Epithelial cell of esophagus (primary cell): ENCODE measurements around the gene FBF1.
A peak's percentile ranks its signal among the peaks of the same experiment; 100 is the strongest.

Source experiments
- DNase-seq: peaks from one replicate; pipeline ENCODE4 v3.0.0; 2010; ENCODE audit warnings: low read depth
- H3K4me3 ChIP-seq: 2 replicates; pipeline ENCODE4 v1.5.1; 2011; ENCODE audit warnings: mild to moderate bottlenecking, low read length, control low read depth
- TF ChIP-seq, protein P1 (sequence below): IDR thresholded peaks from 2 replicates; pipeline ENCODE4 v1.5.1; 2011; ENCODE audit warnings: low read depth, mild to moderate bottlenecking, low read length, control low read depth, inconsistent platforms; ENCODE audit not compliant: insufficient read depth; ENCODE audit errors: missing control alignments

The FBF1 gene

DNA sequence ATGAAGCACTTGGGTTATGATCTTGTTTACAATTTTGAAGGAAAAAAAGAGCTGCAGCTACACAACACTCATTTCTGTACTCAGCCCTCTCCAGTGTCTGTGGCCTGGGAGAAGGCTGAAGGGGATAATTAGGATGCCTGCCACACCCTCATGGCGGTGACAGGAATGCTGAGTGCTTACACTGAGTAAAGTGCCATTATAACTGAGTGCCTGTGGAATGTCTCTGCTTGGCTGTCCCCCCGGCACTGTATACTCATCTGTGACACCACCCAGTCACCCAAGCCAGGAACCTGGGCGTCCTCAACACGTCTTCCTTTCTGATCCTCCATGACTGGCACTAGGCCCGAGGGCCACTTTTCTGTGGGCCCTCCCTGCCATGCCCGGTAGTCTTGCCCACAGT lies 32.6 kb downstream of the FBF1 start:
- TF ChIP-seq, protein P1, sequence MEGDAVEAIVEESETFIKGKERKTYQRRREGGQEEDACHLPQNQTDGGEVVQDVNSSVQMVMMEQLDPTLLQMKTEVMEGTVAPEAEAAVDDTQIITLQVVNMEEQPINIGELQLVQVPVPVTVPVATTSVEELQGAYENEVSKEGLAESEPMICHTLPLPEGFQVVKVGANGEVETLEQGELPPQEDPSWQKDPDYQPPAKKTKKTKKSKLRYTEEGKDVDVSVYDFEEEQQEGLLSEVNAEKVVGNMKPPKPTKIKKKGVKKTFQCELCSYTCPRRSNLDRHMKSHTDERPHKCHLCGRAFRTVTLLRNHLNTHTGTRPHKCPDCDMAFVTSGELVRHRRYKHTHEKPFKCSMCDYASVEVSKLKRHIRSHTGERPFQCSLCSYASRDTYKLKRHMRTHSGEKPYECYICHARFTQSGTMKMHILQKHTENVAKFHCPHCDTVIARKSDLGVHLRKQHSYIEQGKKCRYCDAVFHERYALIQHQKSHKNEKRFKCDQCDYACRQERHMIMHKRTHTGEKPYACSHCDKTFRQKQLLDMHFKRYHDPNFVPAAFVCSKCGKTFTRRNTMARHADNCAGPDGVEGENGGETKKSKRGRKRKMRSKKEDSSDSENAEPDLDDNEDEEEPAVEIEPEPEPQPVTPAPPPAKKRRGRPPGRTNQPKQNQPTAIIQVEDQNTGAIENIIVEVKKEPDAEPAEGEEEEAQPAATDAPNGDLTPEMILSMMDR = no peak
- no peak overlapping the region for H3K4me3 ChIP-seq
- DNase-seq = no peak

DNA sequence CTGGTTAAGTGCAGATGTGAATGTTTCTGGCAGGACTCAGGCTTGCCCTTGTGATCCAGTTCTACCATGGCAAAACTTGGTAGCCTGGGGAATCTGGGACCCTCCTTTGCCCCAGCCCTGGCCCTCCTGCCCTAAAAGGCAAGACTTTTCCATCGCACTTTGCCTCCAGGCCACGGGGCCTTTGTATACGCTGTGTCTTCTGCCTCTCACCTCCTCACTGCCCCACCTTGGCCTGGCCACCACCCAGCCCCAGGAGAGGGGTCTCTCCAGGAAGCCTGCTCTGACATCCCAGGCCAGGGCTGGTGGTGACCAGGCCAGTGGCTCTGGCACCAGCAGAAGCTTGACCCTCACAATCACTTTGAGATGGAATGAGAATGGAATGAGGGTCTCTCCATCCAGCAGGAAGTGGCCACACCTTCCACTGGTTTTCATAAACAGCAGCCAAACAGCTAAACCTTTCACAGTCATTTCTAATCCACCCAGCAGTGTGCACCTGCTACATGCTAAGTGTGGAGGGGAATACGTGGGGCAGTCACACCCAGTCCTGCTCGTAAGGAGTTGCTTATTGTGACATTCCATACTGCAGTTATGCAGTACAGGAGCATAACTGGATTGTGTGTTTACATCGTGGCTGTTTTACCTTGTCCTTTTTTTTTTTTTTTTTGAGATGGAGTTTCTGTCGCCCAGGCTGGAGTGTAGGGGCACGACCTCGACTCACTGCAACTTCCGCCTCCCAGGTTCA lies 34.5 kb downstream of the FBF1 start:
- H3K4me3 ChIP-seq = no peak overlapping the region
- TF ChIP-seq, protein P1 = no peak
- peak; percentile 22 for DNase-seq

DNA sequence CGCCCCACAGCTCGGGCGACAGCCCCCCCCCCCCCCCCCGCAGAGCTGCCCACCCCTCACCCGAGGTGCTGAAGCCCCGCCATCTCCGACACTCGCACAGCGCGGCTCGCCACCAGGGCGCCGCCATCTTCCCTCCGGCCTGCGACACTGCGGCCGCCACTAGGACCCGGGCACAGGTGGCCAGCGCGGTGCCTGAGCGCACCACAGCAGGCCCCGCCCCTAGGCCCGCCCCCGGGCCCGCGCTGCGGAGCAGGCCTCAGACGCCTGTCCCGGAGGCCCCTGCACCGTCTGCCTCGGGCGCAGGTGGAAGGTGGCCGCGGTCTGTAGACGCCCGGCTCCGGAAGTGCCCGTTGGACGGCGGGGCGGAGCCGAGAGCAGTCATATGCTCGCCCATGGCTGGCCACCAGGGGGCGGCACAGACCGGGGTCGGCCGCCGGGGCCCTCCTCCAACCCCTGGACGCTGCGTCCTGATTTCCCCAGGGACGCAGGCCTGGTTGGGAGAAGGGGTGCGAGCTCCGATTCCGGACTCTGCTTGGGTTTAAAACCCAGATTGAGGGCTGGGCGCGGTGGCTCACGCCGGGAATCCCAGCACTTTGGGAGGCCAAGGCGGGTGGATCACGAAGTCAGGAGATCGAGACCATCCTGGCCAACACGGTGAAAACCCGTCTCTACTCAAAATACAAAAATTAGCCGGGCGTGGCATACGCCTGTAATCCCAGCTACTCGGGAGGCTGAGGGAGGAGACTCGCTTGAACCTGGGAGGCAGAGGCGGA lies 35.9 kb downstream of the FBF1 start, which contains the start of gene MRPL38:
Gene MRPL38 (minus strand): TSS at position 136 of the 773 bp plus-strand sequence. CDS start 9 bp downstream, at position 127.
- H3K4me3 ChIP-seq = peak within 1 kb of the TSS; percentile 67
- TF ChIP-seq, protein P1 = peak; percentile 74
- DNase-seq = peak; percentile 96

DNA sequence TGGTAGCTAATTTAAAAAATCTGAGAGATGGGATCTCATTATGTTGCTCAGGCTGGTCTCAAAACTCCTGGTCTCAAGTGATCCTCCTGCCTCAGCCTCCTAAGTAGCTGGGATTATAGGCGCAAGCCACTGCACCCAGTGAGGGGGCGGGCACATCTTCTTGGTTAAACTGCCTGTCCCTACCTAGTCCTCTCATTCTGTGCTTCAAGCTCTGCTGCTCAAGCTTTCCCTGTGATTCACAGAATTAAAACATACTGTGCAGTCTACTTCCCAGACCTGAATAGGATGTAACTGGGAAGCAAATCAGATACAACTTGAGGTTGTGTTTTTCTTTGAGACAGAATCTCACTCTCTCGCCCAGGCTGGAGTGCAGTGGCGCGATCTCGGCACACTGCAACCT lies 38.4 kb downstream of the FBF1 start:
- H3K4me3 ChIP-seq = no peak overlapping the region
- TF ChIP-seq, protein P1 = no peak
- no peak for DNase-seq

DNA sequence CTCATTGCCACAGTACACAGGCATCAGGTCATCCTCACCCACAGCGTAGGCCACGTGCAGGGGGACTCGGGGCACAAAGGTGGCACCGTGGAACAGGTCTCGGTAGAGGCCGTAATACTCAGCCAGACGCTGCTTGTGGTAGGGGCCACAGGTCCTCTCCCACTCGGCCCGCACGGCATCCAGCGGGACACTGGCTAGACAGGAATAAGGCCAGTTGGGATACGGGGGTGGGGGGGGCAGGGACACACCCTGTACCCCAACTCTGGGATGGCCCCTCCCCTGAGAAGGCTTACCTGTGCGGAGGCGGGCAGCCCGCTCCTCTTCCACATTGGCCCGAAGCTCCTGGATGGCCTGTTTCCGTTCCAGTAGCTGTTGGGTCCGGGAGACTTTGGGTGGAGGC lies 39.1 kb downstream of the FBF1 start:
- no peak for DNase-seq
- no peak overlapping the region for H3K4me3 ChIP-seq
- TF ChIP-seq, protein P1 = no peak

DNA sequence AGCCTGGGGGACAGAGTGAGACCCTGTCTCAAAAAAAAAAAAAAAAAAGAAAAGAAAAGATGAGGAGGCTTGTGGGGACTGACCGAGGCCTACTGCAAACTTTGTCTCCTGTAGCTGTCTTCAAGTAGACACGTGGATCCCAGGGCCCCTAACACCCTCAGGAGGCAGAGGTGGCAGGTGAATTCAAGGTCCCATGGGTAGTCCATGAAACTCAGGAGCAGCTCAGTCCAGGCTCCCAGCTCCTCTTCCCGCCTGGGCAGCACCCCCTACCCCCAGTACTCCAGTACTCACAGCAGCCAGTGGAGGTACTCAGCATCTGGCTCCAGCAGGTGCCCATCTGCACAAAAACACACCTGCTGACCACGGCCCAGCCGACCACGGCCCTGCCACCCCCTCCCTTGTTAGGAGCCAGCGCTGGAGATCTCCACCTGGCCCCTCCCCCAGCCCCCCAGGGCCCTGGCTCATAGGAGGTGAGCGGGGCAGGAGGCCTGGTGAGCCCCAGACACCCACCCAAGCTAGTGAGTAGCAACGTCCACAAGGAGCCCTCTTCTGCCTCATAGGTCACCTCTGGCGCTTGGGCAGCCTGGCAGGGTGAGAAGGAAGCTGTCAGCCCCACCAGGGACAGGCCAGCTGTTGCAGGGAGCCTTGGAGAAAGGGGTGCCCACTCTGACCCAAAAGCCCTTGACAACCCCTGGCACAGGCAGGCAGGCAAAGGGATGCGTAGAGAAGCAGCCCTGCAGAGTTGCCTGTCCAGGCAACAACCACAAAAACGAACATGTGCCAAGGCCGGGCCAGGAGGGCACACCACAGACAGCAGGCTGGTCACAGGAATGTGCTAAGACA lies 39.9 kb downstream of the FBF1 start:
- DNase-seq = no peak
- TF ChIP-seq, protein P1 = no peak
- no peak overlapping the region for H3K4me3 ChIP-seq
